ENCODE measurements around the gene NEMP2.
A peak's percentile ranks its signal among the peaks of the same experiment; 100 is the strongest.

GRCh38 chr2:190511104-190511503 lies 23.4 kb downstream of the NEMP2 start:
- TF ChIP-seq RNF2 (IDR thresholded peaks at IDR 0.05; ENCODE audit: borderline replicate concordance, low read depth, low read length, missing control alignments, poor library complexity, severe bottlenecking) = no peak
- TF ChIP-seq, protein P1, sequence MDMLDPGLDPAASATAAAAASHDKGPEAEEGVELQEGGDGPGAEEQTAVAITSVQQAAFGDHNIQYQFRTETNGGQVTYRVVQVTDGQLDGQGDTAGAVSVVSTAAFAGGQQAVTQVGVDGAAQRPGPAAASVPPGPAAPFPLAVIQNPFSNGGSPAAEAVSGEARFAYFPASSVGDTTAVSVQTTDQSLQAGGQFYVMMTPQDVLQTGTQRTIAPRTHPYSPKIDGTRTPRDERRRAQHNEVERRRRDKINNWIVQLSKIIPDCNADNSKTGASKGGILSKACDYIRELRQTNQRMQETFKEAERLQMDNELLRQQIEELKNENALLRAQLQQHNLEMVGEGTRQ (IDR thresholded peaks at IDR 0.05; ENCODE audit: low read length) = no peak
- TF ChIP-seq ATF2 (IDR thresholded peaks at IDR 0.05; ENCODE audit: low read length) = no peak
- TF ChIP-seq RFX5 (IDR thresholded peaks at IDR 0.05; ENCODE audit: borderline replicate concordance, low read depth, low read length) = no peak
- no peak for TF ChIP-seq TAF1 (IDR thresholded peaks at IDR 0.05; ENCODE audit: low read depth, low read length)
- TF ChIP-seq POLR2A (IDR thresholded peaks at IDR 0.05; ENCODE audit: control extremely low read depth in 1 of 2, low read depth in 2 of 2, low read length in 2 of 2) = no peak
- TF ChIP-seq CTCF (IDR thresholded peaks at IDR 0.05; ENCODE audit: control extremely low read depth in 1 of 3, insufficient read depth in 1 of 3, low read depth in 1 of 3, low read length in 3 of 3) = peak in 2 of 3 experiments; percentile 24 to 45; a peak in 2 of 4 replicates
- TF ChIP-seq, protein P2, sequence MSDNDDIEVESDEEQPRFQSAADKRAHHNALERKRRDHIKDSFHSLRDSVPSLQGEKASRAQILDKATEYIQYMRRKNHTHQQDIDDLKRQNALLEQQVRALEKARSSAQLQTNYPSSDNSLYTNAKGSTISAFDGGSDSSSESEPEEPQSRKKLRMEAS (IDR thresholded peaks at IDR 0.05) = no peak
- no peak for TF ChIP-seq RBBP5 (IDR thresholded peaks at IDR 0.05; ENCODE audit: borderline replicate concordance, low read depth, low read length)
- TF ChIP-seq TEAD4 (IDR thresholded peaks at IDR 0.05; ENCODE audit: low read depth, low read length) = no peak
- TF ChIP-seq RXRA (IDR thresholded peaks at IDR 0.05; ENCODE audit: insufficient read depth, low read depth, low read length) = no peak
- peak; percentile 73 to 76 for TF ChIP-seq RAD21 (IDR thresholded peaks at IDR 0.05 in 1 of 2, conservative IDR thresholded peaks at IDR 0.05 in 1 of 2; ENCODE audit: low read depth in 2 of 2, low read length in 2 of 2)
- TF ChIP-seq SIRT6 (IDR thresholded peaks at IDR 0.05; ENCODE audit: low read length) = no peak

All from H1 (cell line).